Measurements from ENCODE around the gene NOL12. TPM values are rescaled to one million over a fixed set of nuclear protein-coding genes. Genes with fewer than 3 reads are reported as not detected.

Gene NOL12
- total RNA-seq, 1 donor from 2014 or later, result 18.1 TPM

DNA sequence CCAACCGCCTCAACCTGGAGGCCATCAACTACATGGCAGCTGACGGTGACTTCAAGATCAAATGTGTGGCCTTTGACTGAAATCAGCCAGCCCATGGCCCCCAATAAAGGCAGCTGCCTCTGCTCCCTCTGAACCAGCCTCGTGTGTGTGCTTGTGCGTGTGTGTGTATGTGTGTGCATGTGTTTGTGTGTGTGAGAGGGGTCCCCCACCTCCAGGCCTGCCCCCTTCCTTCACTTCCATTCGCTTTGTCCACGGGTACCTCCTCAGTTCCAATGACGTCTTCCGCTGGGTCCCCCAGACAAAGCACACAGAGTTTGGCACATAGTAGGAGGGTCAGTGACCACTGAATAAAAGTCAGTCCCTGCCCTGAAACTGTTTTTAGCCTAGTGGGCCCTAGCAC lies 6.5 kb upstream of the NOL12 start:
- Histone ChIP-seq H3K79me2 (ENCODE audit: insufficient read depth, low read length) (peaks cover 28% of the 10 kb centered on the region), H3K9ac (ENCODE audit: low read length) (peak overlapping the region; percentile 4), H2AFZ (ENCODE audit: low read depth, low read length) (no peak overlapping the region), H3K36me3 (ENCODE audit: insufficient read depth, low read length) (peaks cover 17% of the 10 kb centered on the region), H3K9me3 (ENCODE audit: insufficient read depth, low read depth, low read length) (no peaks in the 10 kb centered on the region), H3K4me3 (ENCODE audit: insufficient read depth, low read depth, low read length) (no peak overlapping the region), H3K27ac (ENCODE audit: low read depth, low read length) (no peak overlapping the region), H3K4me2 (ENCODE audit: low read length) (peak overlapping the region; percentile 31), H3K27me3 (ENCODE audit: insufficient read depth, low read length) (no peaks in the 10 kb centered on the region), H4K20me1 (ENCODE audit: insufficient read depth, low read length) (peaks cover 55% of the 10 kb centered on the region), H3K4me1 (ENCODE audit: insufficient read depth, low read length) (peaks cover 25% of the 10 kb centered on the region)
- Mint-ChIP-seq H3K27me3 (ENCODE audit: low read depth, unreplicated experiment) (no peaks in the 10 kb centered on the region), H3K4me1 (ENCODE audit: low read depth, unreplicated experiment) (peaks cover 13% of the 10 kb centered on the region), H3K9me3 (ENCODE audit: unreplicated experiment) (no peaks in the 10 kb centered on the region), H3K4me3 (ENCODE audit: unreplicated experiment) (no peak overlapping the region), H3K36me3 (ENCODE audit: low read depth, unreplicated experiment) (peaks cover 2% of the 10 kb centered on the region), H3K27ac (ENCODE audit: unreplicated experiment) (no peak overlapping the region)
- no peak for DNase-seq (ENCODE audit: low read depth)
- no peak for TF ChIP-seq EZH2 (IDR thresholded peaks at IDR 0.05; ENCODE audit: insufficient read depth, low read length)
- no peak for TF ChIP-seq CTCF (IDR thresholded peaks at IDR 0.05; ENCODE audit: insufficient read depth, low read depth, low read length)
- FAIRE-seq, result no peak

DNA sequence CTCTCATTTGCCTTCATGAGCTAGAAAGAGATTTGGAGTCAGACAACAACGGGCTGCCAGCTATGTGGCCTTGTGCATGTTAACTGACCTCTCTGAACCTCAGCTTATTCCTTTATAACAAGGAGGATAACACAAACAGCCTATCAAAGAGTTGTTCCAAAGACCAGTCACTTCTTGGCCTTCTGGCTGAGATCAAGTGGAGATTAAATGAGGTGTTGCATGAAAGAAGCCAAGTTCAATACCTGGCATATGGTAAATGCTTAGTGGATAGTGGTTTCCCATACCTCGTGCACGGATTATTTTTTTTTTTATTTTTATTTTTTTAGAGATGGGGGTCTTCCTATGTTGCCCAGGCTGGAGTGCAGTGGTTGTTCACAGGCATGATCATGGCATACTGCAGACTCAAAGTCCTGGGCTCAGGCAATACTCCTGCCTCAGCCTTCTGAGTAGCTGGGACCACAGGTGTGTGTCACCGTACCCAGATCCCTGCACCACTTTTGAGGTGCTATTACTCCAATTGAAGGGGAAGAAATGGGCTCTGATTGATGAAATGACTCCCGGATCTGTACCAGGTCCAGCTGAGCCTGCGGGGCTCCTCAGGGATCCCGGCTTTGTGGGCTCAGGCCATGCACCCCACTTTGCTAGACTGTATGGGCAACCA lies 5.8 kb upstream of the NOL12 start:
- H3K9me3 Mint-ChIP-seq (ENCODE audit: unreplicated experiment), result no peaks in the 10 kb centered on the region

More for the DNA sequence above, 5.8 kb upstream of the NOL12 start:
- peaks cover 55% of the 10 kb centered on the region for H4K20me1 ChIP-seq (ENCODE audit: insufficient read depth, low read length)
- Mint-ChIP-seq H3K27ac (ENCODE audit: unreplicated experiment) (no peak overlapping the region), H3K27me3 (ENCODE audit: low read depth, unreplicated experiment) (no peaks in the 10 kb centered on the region), H3K36me3 (ENCODE audit: low read depth, unreplicated experiment) (peaks cover 2% of the 10 kb centered on the region), H3K4me3 (ENCODE audit: unreplicated experiment) (no peak overlapping the region), H3K4me1 (ENCODE audit: low read depth, unreplicated experiment) (peaks cover 13% of the 10 kb centered on the region)
- no peaks in the 10 kb centered on the region for H3K9me3 ChIP-seq (ENCODE audit: insufficient read depth, low read depth, low read length)
- no peaks in the 10 kb centered on the region for H3K27me3 ChIP-seq (ENCODE audit: insufficient read depth, low read length)
- H2AFZ ChIP-seq (ENCODE audit: low read depth, low read length), result no peak overlapping the region
- H3K36me3 ChIP-seq (ENCODE audit: insufficient read depth, low read length), result peaks cover 17% of the 10 kb centered on the region
- FAIRE-seq, result no peak
- H3K4me1 ChIP-seq (ENCODE audit: insufficient read depth, low read length), result peaks cover 20% of the 10 kb centered on the region
- no peak for TF ChIP-seq CTCF (IDR thresholded peaks at IDR 0.05; ENCODE audit: insufficient read depth, low read depth, low read length)
- no peak for TF ChIP-seq EZH2 (IDR thresholded peaks at IDR 0.05; ENCODE audit: insufficient read depth, low read length)
- no peak overlapping the region for H3K27ac ChIP-seq (ENCODE audit: low read depth, low read length)
- H3K9ac ChIP-seq (ENCODE audit: low read length), result no peak overlapping the region
- DNase-seq (ENCODE audit: low read depth), result no peak
- H3K79me2 ChIP-seq (ENCODE audit: insufficient read depth, low read length), result peaks cover 28% of the 10 kb centered on the region
- peak overlapping the region; percentile 31 for H3K4me2 ChIP-seq (ENCODE audit: low read length)
- no peak overlapping the region for H3K4me3 ChIP-seq (ENCODE audit: insufficient read depth, low read depth, low read length)

Data from astrocyte (in vitro differentiated cells and primary cell).